ENCODE data around the gene KCNMA1.

The KCNMA1 gene

GRCh38 chr10:76910184-76910962 lies 727.2 kb downstream of the KCNMA1 start:
- FAIRE-seq = no peak
- TF ChIP-seq POLR2A (IDR thresholded peaks at IDR 0.05; ENCODE audit: low read depth, low read length) = no peak
- DNase-seq (ENCODE audit: insufficient read length, low spot score) = no peak

GRCh38 chr10:76906256-76906655 lies 731.4 kb downstream of the KCNMA1 start:
- FAIRE-seq (no peak), DNase-seq (ENCODE audit: insufficient read length, low spot score) (no peak)
- TF ChIP-seq POLR2A (IDR thresholded peaks at IDR 0.05; ENCODE audit: low read depth, low read length) = no peak

- no peak for DNase-seq (ENCODE audit: insufficient read length, low spot score)
- no peak for FAIRE-seq
- TF ChIP-seq POLR2A (IDR thresholded peaks at IDR 0.05; ENCODE audit: low read depth, low read length) = no peak
Observed at GRCh38 chr10:76905251-76905650, 732.4 kb downstream of the KCNMA1 start.

GRCh38 chr10:76903387-76903945 lies 734.1 kb downstream of the KCNMA1 start:
- no peak for TF ChIP-seq POLR2A (IDR thresholded peaks at IDR 0.05; ENCODE audit: low read depth, low read length)
- FAIRE-seq (no peak), DNase-seq (ENCODE audit: insufficient read length, low spot score) (no peak)

- DNase-seq (ENCODE audit: insufficient read length, low spot score) (no peak), FAIRE-seq (no peak)
- no peak for TF ChIP-seq POLR2A (IDR thresholded peaks at IDR 0.05; ENCODE audit: low read depth, low read length)
Observed at GRCh38 chr10:76902949-76903348, 734.7 kb downstream of the KCNMA1 start.

GRCh38 chr10:76901701-76902100 lies 735.9 kb downstream of the KCNMA1 start:
- no peak for FAIRE-seq
- DNase-seq (ENCODE audit: insufficient read length, low spot score) = no peak
- TF ChIP-seq POLR2A (IDR thresholded peaks at IDR 0.05; ENCODE audit: low read depth, low read length) = no peak

GRCh38 chr10:76899490-76899889 lies 738.1 kb downstream of the KCNMA1 start:
- DNase-seq (ENCODE audit: insufficient read length, low spot score) = no peak
- TF ChIP-seq POLR2A (IDR thresholded peaks at IDR 0.05; ENCODE audit: low read depth, low read length) = no peak
- FAIRE-seq = no peak

GRCh38 chr10:76892766-76893479 lies 744.7 kb downstream of the KCNMA1 start:
- peak; percentile 6 for FAIRE-seq
- DNase-seq (ENCODE audit: insufficient read length, low spot score) = no peak
- no peak for TF ChIP-seq POLR2A (IDR thresholded peaks at IDR 0.05; ENCODE audit: low read depth, low read length)

- DNase-seq (ENCODE audit: insufficient read length, low spot score) (no peak), FAIRE-seq (no peak)
- TF ChIP-seq POLR2A (IDR thresholded peaks at IDR 0.05; ENCODE audit: low read depth, low read length) = no peak
Observed at GRCh38 chr10:76887223-76888010, 750.2 kb downstream of the KCNMA1 start.

GRCh38 chr10:76885816-76886215 lies 751.8 kb downstream of the KCNMA1 start:
- FAIRE-seq (no peak), DNase-seq (ENCODE audit: insufficient read length, low spot score) (no peak)
- TF ChIP-seq POLR2A (IDR thresholded peaks at IDR 0.05; ENCODE audit: low read depth, low read length) = no peak

GRCh38 chr10:76884673-76885275 lies 752.8 kb downstream of the KCNMA1 start:
- FAIRE-seq = no peak
- TF ChIP-seq POLR2A (IDR thresholded peaks at IDR 0.05; ENCODE audit: low read depth, low read length) = no peak

GRCh38 chr10:76883596-76883995 lies 754.0 kb downstream of the KCNMA1 start:
- DNase-seq (ENCODE audit: insufficient read length, low spot score) (no peak), FAIRE-seq (no peak)
- TF ChIP-seq POLR2A (IDR thresholded peaks at IDR 0.05; ENCODE audit: low read depth, low read length) = no peak

More at GRCh38 chr10:76884673-76885275, 752.8 kb downstream of the KCNMA1 start:
- DNase-seq (ENCODE audit: insufficient read length, low spot score) = no peak

- no peak for TF ChIP-seq POLR2A (IDR thresholded peaks at IDR 0.05; ENCODE audit: low read depth, low read length)
- DNase-seq (ENCODE audit: insufficient read length, low spot score) (no peak), FAIRE-seq (no peak)
Observed at GRCh38 chr10:76882796-76883195, 754.8 kb downstream of the KCNMA1 start.

Measured in H54 (cell line).